Liver (tissue), 9 donors: ENCODE results near the gene VAV3. TPM values are rescaled to one million over a fixed set of nuclear protein-coding genes. Genes with fewer than 3 reads are reported as not detected.

Experiments used
- DNase-seq: peaks from one replicate; pipeline ENCODE4 v3.0.0-alpha.2; 2017; ENCODE audit warnings: low spot score
- H3K27ac ChIP-seq, 2 donors: one replicate each; pipeline ENCODE4 v1.7.0; 2013; ENCODE audit warnings: inconsistent platforms in 2 of 2, low read length in 2 of 2, control low read depth in 1 of 2, low read depth in 1 of 2, mild to moderate bottlenecking in 1 of 2
- H3K27me3 ChIP-seq, 4 donors: one replicate each; pipeline versions ENCODE4 v1.6.1 to v1.7.0; 2013; ENCODE audit warnings: low read length in 3 of 4, inconsistent platforms in 1 of 4, mild to moderate bottlenecking in 1 of 4, moderate library complexity in 1 of 4; ENCODE audit not compliant: control insufficient read depth in 4 of 4, insufficient read depth in 4 of 4
- H3K36me3 ChIP-seq, 4 donors: one replicate each; pipeline versions ENCODE4 v1.6.1 to v1.7.0; 2013; ENCODE audit warnings: low read length in 3 of 4, mild to moderate bottlenecking in 3 of 4, low read depth in 1 of 4, moderate library complexity in 1 of 4; ENCODE audit not compliant: control insufficient read depth in 4 of 4, insufficient read depth in 3 of 4
- H3K4me1 ChIP-seq, 4 donors: one replicate each; pipeline versions ENCODE4 v1.6.1 to v1.7.0; 2013; ENCODE audit warnings: low read length in 3 of 4, mild to moderate bottlenecking in 3 of 4, moderate library complexity in 1 of 4; ENCODE audit not compliant: control insufficient read depth in 4 of 4, insufficient read depth in 4 of 4
- H3K4me3 ChIP-seq, 3 donors: one replicate each; pipeline versions ENCODE4 v1.6.1 to v1.7.0; 2013; ENCODE audit warnings: low read length in 3 of 3, control low read depth in 1 of 3, low read depth in 1 of 3, mild to moderate bottlenecking in 1 of 3
- H3K9ac ChIP-seq, 2 donors: one replicate each; pipeline ENCODE4 v1.7.0; 2013; ENCODE audit warnings: low read length in 2 of 2, mild to moderate bottlenecking in 2 of 2, moderate library complexity in 2 of 2, control low read depth in 1 of 2, low read depth in 1 of 2
- H3K9me3 ChIP-seq, 4 donors: one replicate each; pipeline versions ENCODE4 v1.6.1 to v1.7.0; 2013; ENCODE audit warnings: low read length in 3 of 4; ENCODE audit not compliant: control insufficient read depth in 4 of 4
- ATF3 ChIP-seq: IDR thresholded peaks from 2 replicates; pipeline ENCODE4 v1.6.1; 2016; ENCODE audit warnings: antibody characterized with exemption
- CTCF ChIP-seq: fragments of 150-350 bp; IDR thresholded peaks from 2 replicates; pipeline ENCODE4 v1.5.1; 2017; ENCODE audit warnings: improper control_type of control experiment, low read depth, low read length; ENCODE audit not compliant: missing input control
- FOXA1 ChIP-seq: IDR thresholded peaks from 2 replicates; pipeline ENCODE4 v1.6.1; 2016; ENCODE audit warnings: antibody characterized with exemption
- GABPA ChIP-seq, 2 donors: IDR thresholded peaks in 1 of 2; conservative IDR thresholded peaks in 1 of 2; 2 replicates each; pipeline ENCODE4 v1.6.1; 2016; ENCODE audit warnings: antibody characterized with exemption in 2 of 2, mild to moderate bottlenecking in 1 of 2, moderate library complexity in 1 of 2
- HNF4A ChIP-seq, 2 donors: conservative IDR thresholded peaks; 2 replicates each; pipeline ENCODE4 v1.6.1; 2016; ENCODE audit warnings: antibody characterized with exemption in 2 of 2, mild to moderate bottlenecking in 2 of 2
- JUND ChIP-seq, 2 donors: IDR thresholded peaks; 2 replicates each; pipeline ENCODE4 v1.6.1; 2016; ENCODE audit warnings: antibody characterized with exemption in 2 of 2
- MAX ChIP-seq: IDR thresholded peaks from 2 replicates; pipeline ENCODE4 v1.6.1; 2016; ENCODE audit warnings: antibody characterized with exemption
- NR2F2 ChIP-seq: IDR thresholded peaks from 2 replicates; pipeline ENCODE4 v1.6.1; 2016; ENCODE audit warnings: antibody characterized with exemption
- RAD21 ChIP-seq, 2 donors: IDR thresholded peaks; 2 replicates each; pipeline ENCODE4 v1.6.1; 2016; ENCODE audit warnings: antibody characterized with exemption in 2 of 2, mild to moderate bottlenecking in 2 of 2
- REST ChIP-seq: IDR thresholded peaks from 2 replicates; pipeline ENCODE4 v1.6.1; 2016; ENCODE audit warnings: antibody characterized with exemption, mild to moderate bottlenecking
- RXRA ChIP-seq, 2 donors: IDR thresholded peaks; 2 replicates each; pipeline ENCODE4 v1.6.1; 2017 to 2018; ENCODE audit warnings: antibody characterized with exemption in 2 of 2, mild to moderate bottlenecking in 1 of 2
- SP1 ChIP-seq: IDR thresholded peaks from 2 replicates; pipeline ENCODE4 v1.6.1; 2018; ENCODE audit warnings: antibody characterized with exemption, mild to moderate bottlenecking
- TAF1 ChIP-seq: conservative IDR thresholded peaks from 2 replicates; pipeline ENCODE4 v1.6.1; 2016; ENCODE audit warnings: antibody characterized with exemption, mild to moderate bottlenecking
- YY1 ChIP-seq: IDR thresholded peaks from 2 replicates; pipeline ENCODE4 v1.6.1; 2016; ENCODE audit warnings: antibody characterized with exemption, mild to moderate bottlenecking
- ZBTB33 ChIP-seq: IDR thresholded peaks from 2 replicates; pipeline ENCODE4 v1.6.1; 2016; ENCODE audit warnings: antibody characterized with exemption
- WGBS: extraction: QIAGEN DNeasy Blood & Tissue Kit; methylation state at CpG from one replicate; pipeline ENCODE4 v1.1.7; 2013; 5-methylcytosine and 5-hydroxymethylcytosine counted together
- polyA plus RNA-seq, 2 donors: library from polyadenylated mRNA; stranded (reverse) in 1 of 2; unstranded in 1 of 2; fragments of 200-250 nt in 1 of 2; fragments of >200 nt in 1 of 2; fragmentation: Nextera tagmentation in 1 of 2; extraction: Ambion mirVana in 1 of 2; gene quantifications; one replicate each; pipeline versions ENCODE4 v1.2.1 to v1.2.3, GENCODE V29; 2013 to 2015
- total RNA-seq, 2 donors: library from RNA; depleted of rRNA; stranded (reverse); fragments of >200 nt; gene quantifications; one replicate each; pipeline ENCODE4 v1.2.3, GENCODE V29; 2014
- donor health status: healthy.
- donor health status: healthy.
- donor health status: healthy.
- donor health status: healthy.
- donor health status: healthy.

VAV3 gene
- total and polyA plus RNA-seq, 4 donors: 0.46 to 4.8 (median 2.7) TPM

- DNase-seq: no peak
- Histone ChIP-seq H3K27me3 (no peaks in the 10 kb centered on the region), H3K4me1 (no peaks in the 10 kb centered on the region), H3K4me3 (no peak overlapping the region), H3K9me3 (no peaks in the 10 kb centered on the region), H3K9ac (no peak overlapping the region), H3K36me3 (no peaks in the 10 kb centered on the region), H3K27ac (no peak overlapping the region)
- TF ChIP-seq CTCF (no peak), FOXA1 (no peak), ZBTB33 (no peak), NR2F2 (no peak), REST (no peak), YY1 (no peak), HNF4A (conservative IDR thresholded peaks at IDR 0.05) (no peak), TAF1 (no peak), JUND (IDR thresholded peaks at IDR 0.05) (no peak), MAX (no peak), ATF3 (no peak), RXRA (IDR thresholded peaks at IDR 0.05) (no peak), RAD21 (IDR thresholded peaks at IDR 0.05) (no peak), SP1 (no peak)
- WGBS: 73% methylated on average over 3 of the region's 3 CpGs
These were observed 94.3 kb downstream of the VAV3 start for GRCh38 chr1:107870696-107871095.

- Histone ChIP-seq H3K9me3 (no peaks in the 10 kb centered on the region), H3K9ac (no peak overlapping the region), H3K4me1 (no peaks in the 10 kb centered on the region), H3K4me3 (no peak overlapping the region), H3K27me3 (no peaks in the 10 kb centered on the region), H3K27ac (no peak overlapping the region), H3K36me3 (no peaks in the 10 kb centered on the region)
- WGBS: 32% methylated on average over 1 of the region's 1 CpG
- DNase-seq: no peak
- TF ChIP-seq RXRA (IDR thresholded peaks at IDR 0.05) (no peak), FOXA1 (no peak), JUND (IDR thresholded peaks at IDR 0.05) (no peak), ATF3 (no peak), TAF1 (no peak), HNF4A (conservative IDR thresholded peaks at IDR 0.05) (no peak), YY1 (no peak), GABPA (IDR thresholded peaks at IDR 0.05 in 1 of 2, conservative IDR thresholded peaks at IDR 0.05 in 1 of 2) (no peak), RAD21 (IDR thresholded peaks at IDR 0.05) (no peak), ZBTB33 (no peak), CTCF (no peak)
These were observed 97.1 kb downstream of the VAV3 start for GRCh38 chr1:107867897-107868296.
